Measurements from ENCODE around the gene AMELX. TPM values are rescaled to one million over a fixed set of nuclear protein-coding genes. Genes with fewer than 3 reads are reported as not detected.
A peak's percentile ranks its signal among the peaks of the same experiment; 100 is the strongest.

AMELX gene
- total RNA-seq, 2 experiments from 2014 or later, result not detected

- Histone ChIP-seq H3K9me2 (ENCODE audit: insufficient read depth, low read length) (no peaks in the 10 kb centered on the region), H2AFZ (ENCODE audit: low read length) (no peak overlapping the region), H4K20me1 (ENCODE audit: insufficient read depth, low read length) (no peaks in the 10 kb centered on the region), H3K4me3 (ENCODE audit: low read depth, low read length, poor library complexity, severe bottlenecking) (no peak overlapping the region), H3K4me1 (ENCODE audit: insufficient read depth, low read length, poor library complexity, severe bottlenecking) (no peaks in the 10 kb centered on the region), H3K79me2 (ENCODE audit: insufficient read depth, low read depth, low read length) (no peaks in the 10 kb centered on the region), H3K4me2 (ENCODE audit: low read length) (no peak overlapping the region), H3K36me3 (ENCODE audit: insufficient read depth, low read length) (no peaks in the 10 kb centered on the region), H3K9me3 (ENCODE audit: low read length) (no peaks in the 10 kb centered on the region), H3K27ac (ENCODE audit: low read depth, low read length, poor library complexity, severe bottlenecking) (no peak overlapping the region)
- CTCF ChIA-PET (ENCODE audit: unreplicated experiment), result no interaction called here
- POLR2A ChIA-PET, result interaction anchor here (0.7 kb wide), 1 partner anchor 179 kb away, joined by 3 read pairs; no protein-coding TSS in a partner anchor
- no peak for TF ChIP-seq CTCF (conservative IDR thresholded peaks at IDR 0.05; ENCODE audit: low read length)
- no peak for TF ChIP-seq EZH2phosphoT487 (IDR thresholded peaks at IDR 0.05; ENCODE audit: borderline replicate concordance, low read depth, low read length)
- DNase-seq (ENCODE audit: low spot score), result no peak
- no TSS peak for BruUV-seq (replicated peaks)
- intact Hi-C loops (cut with micrococcal nuclease; ENCODE audit: unreplicated experiment), result no loop called here
Measured at GRCh38 chrX:11273544-11273943, 19.7 kb upstream of the AMELX start.

GRCh38 chrX:11282043-11282442 lies 11.2 kb upstream of the AMELX start:
- POLR2A ChIA-PET, result no interaction called here
- intact Hi-C loops (cut with micrococcal nuclease; ENCODE audit: unreplicated experiment), result no loop called here
- DNase-seq (ENCODE audit: low spot score), result no peak
- no peaks in the 10 kb centered on the region for H4K20me1 ChIP-seq (ENCODE audit: insufficient read depth, low read length)
- CTCF ChIA-PET (ENCODE audit: unreplicated experiment), result no interaction called here
- BruUV-seq (replicated peaks), result no TSS peak
- H3K27ac ChIP-seq (ENCODE audit: low read depth, low read length, poor library complexity, severe bottlenecking), result no peak overlapping the region
- no peaks in the 10 kb centered on the region for H3K4me1 ChIP-seq (ENCODE audit: insufficient read depth, low read length, poor library complexity, severe bottlenecking)
- no peak overlapping the region for H3K4me3 ChIP-seq (ENCODE audit: low read depth, low read length, poor library complexity, severe bottlenecking)
- H3K36me3 ChIP-seq (ENCODE audit: insufficient read depth, low read length), result no peaks in the 10 kb centered on the region
- H3K4me2 ChIP-seq (ENCODE audit: low read length), result no peak overlapping the region
- no peaks in the 10 kb centered on the region for H3K79me2 ChIP-seq (ENCODE audit: insufficient read depth, low read depth, low read length)
- no peaks in the 10 kb centered on the region for H3K9me3 ChIP-seq (ENCODE audit: low read length)
- no peak overlapping the region for H2AFZ ChIP-seq (ENCODE audit: low read length)
- no peak for TF ChIP-seq EZH2phosphoT487 (IDR thresholded peaks at IDR 0.05; ENCODE audit: borderline replicate concordance, low read depth, low read length)
- TF ChIP-seq CTCF (conservative IDR thresholded peaks at IDR 0.05; ENCODE audit: low read length), result no peak
- H3K9me2 ChIP-seq (ENCODE audit: insufficient read depth, low read length), result no peaks in the 10 kb centered on the region

- Histone ChIP-seq H3K4me1 (ENCODE audit: insufficient read depth, low read length, poor library complexity, severe bottlenecking) (no peaks in the 10 kb centered on the region), H2AFZ (ENCODE audit: low read length) (peak overlapping the region; percentile 80; the same call in 1 of the 2 replicates), H3K36me3 (ENCODE audit: insufficient read depth, low read length) (no peaks in the 10 kb centered on the region), H3K4me2 (ENCODE audit: low read length) (no peak overlapping the region), H3K4me3 (ENCODE audit: low read depth, low read length, poor library complexity, severe bottlenecking) (no peak overlapping the region), H3K27ac (ENCODE audit: low read depth, low read length, poor library complexity, severe bottlenecking) (no peak overlapping the region), H4K20me1 (ENCODE audit: insufficient read depth, low read length) (no peaks in the 10 kb centered on the region), H3K9me2 (ENCODE audit: insufficient read depth, low read length) (no peaks in the 10 kb centered on the region), H3K9me3 (ENCODE audit: low read length) (no peaks in the 10 kb centered on the region), H3K79me2 (ENCODE audit: insufficient read depth, low read depth, low read length) (no peaks in the 10 kb centered on the region)
- TF ChIP-seq CTCF (conservative IDR thresholded peaks at IDR 0.05; ENCODE audit: low read length) (no peak), EZH2phosphoT487 (IDR thresholded peaks at IDR 0.05; ENCODE audit: borderline replicate concordance, low read depth, low read length) (no peak)
- no TSS peak for BruUV-seq (replicated peaks)
- ChIA-PET CTCF (ENCODE audit: unreplicated experiment) (no interaction called here), POLR2A (interaction anchor here (0.7 kb wide), 1 partner anchor 1458 kb away, joined by 3 read pairs; no protein-coding TSS in a partner anchor)
- DNase-seq (ENCODE audit: low spot score), result no peak
- intact Hi-C loops (cut with micrococcal nuclease; ENCODE audit: unreplicated experiment), result no loop called here
Measured at GRCh38 chrX:11285651-11286050, 7.6 kb upstream of the AMELX start.
